Measurements from ENCODE around the gene RFX3.

DNA sequence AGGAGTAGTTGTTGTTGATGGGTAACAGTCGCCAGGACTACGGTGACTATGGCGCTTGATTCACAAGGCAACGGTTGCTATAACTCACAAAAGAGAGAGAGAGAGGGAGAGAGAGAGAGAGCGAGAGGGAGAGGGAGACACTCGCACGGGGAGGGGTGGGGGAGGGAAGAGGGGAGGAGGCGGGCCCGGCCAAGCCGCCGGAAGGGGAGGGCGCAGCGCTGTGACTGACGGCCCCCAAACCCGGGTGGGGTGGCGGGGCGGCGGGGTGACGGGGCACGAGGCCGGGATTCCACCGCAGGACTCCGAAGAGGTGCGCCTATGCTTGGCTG, at the start of gene RFX3:
- TF ChIP-seq, protein P1, sequence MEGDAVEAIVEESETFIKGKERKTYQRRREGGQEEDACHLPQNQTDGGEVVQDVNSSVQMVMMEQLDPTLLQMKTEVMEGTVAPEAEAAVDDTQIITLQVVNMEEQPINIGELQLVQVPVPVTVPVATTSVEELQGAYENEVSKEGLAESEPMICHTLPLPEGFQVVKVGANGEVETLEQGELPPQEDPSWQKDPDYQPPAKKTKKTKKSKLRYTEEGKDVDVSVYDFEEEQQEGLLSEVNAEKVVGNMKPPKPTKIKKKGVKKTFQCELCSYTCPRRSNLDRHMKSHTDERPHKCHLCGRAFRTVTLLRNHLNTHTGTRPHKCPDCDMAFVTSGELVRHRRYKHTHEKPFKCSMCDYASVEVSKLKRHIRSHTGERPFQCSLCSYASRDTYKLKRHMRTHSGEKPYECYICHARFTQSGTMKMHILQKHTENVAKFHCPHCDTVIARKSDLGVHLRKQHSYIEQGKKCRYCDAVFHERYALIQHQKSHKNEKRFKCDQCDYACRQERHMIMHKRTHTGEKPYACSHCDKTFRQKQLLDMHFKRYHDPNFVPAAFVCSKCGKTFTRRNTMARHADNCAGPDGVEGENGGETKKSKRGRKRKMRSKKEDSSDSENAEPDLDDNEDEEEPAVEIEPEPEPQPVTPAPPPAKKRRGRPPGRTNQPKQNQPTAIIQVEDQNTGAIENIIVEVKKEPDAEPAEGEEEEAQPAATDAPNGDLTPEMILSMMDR (conservative IDR thresholded peaks at IDR 0.05; ENCODE audit: low read depth, low read length): no peak
- TF ChIP-seq EZH2phosphoT487 (IDR thresholded peaks at IDR 0.05; ENCODE audit: borderline replicate concordance, low read length) (no peak), EZH2 (IDR thresholded peaks at IDR 0.05; ENCODE audit: low read length, unreplicated experiment) (no peak)
